ENCODE data around the gene EPHB1.
"Not testable (repeated sequence)": the region's sequence is repeated elsewhere in the genome, so short reads cannot be mapped to it uniquely, and the experiment has no call there.

Gene EPHB1

DNA sequence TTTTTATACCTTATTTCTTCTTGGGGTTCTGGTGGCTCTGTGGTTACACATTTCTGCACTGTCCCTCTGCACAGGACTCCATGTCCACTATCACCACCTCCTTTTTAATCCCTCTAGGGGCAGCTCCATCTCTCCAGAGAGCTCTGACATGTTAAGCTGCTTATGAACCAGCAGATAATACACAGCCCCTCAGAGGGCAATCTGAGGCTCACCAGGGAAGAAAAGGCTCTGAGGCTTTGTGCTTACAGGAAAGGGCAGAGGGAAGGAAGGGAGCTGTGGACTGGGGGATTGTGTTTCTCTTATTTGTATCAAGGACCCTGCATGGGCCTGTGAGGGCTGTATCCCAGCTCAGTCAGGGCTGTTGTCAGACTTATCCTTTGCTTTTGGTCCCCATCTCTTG, 164.5 kb downstream of the EPHB1 start:
- no peak for DNase-seq

DNA sequence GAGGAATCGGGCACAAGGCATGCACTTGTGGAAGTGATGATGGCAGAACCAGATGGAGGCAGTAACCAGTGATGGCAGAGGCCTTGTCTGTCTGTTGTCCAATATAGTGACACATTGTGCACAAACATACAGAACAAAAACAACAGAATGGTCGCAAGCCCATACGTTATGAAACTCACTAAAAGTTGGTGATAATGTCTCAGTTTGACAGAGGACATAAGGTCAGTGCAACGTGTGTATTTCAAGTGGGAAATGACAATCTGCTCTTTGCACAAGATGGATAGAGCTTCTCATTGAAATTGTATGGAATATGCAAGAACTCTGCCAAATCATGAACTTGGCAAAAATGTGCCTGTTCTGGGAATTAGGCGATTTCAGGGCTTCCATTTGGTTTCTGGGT, 169.2 kb downstream of the EPHB1 start:
- DNase-seq = no peak

DNA sequence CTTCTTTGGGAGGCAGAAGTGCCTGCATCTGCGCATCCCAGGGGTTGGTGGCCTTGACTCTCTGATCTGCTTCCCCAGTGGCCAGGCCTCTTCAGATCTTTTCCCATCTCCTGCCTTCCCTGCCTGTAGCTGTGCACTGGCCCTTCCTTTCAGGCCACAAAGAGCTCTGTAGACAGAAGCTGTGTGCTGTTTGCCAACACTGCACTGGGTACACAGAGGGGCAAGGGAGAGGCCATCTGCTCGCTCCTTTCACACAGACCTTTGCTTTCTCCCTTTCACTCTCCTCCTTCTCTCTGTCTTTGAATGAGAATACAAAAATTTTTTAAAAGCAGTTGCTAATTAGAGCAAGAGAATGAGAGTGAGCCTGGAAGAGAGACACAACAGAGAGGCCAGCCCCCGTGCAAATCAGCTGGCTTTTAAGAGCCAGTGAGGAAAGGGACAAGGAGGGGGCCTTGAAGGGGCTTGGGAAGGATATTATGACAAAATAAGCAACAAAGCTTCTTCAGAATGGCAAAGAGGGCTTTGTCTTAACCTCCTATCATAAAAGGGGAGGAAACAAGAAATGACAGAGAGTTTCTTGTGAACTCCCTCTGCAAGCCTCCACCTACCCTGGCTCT, 170.9 kb downstream of the EPHB1 start:
- no peak for DNase-seq

DNA sequence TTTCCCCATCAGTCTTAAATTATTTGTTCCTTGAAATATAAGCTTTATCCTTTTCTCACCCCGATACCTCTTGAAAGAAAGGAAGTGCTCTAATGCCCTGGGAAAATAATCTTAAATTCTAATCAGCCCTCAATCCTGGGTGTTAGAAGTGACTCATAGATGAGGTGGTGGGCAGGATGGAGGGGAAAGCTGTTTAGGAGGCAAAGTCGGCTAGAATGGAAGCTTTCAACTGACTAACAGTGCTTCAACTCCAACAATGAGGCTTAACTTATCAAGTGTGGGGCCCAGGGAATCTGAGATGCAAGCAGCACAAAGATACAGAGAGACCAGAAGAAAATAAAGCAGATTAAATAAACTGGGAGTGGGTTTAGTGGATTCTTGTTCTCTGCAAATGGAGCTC, 175.8 kb downstream of the EPHB1 start:
- no peak for DNase-seq

DNA sequence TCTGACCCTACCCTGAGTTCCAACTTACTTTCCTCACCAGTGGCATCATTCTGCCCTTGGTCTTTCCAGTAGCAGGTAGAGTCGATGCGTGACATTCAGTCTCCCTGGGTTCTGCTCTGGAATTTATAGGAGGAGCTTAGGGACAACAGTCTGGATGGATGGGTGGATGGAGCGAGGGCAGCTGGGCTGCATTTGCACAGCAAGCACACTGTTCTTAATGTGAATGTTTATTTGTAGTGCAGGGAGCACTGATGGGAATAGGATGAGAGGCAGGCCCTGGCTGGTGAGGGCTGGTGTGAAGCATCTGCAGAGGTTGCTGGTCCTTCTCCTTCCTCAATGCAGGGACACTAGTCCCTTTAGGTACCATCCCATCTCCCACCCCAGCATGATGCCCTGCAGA, 176.2 kb downstream of the EPHB1 start:
- DNase-seq = no peak

DNA sequence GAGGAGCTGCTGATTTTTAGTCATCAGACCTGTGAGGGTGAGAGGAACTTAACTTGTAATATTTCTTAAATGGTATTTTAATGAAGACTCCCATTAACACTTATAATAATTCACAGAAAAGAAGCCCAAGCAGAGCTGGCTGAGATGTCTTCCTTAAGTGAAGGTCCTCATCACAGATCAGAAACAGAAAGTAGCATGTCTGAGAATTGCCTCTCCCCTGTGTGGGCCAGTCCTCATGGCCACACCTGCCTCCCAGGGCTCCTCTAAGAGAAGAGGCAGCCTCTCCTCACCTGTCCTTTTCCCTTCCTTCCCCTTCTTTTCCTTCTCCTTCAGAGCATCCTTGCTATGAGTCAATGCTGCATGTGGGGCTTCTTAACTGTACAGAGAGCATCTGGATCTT, 176.8 kb downstream of the EPHB1 start:
- not testable (repeated sequence) for DNase-seq

DNA sequence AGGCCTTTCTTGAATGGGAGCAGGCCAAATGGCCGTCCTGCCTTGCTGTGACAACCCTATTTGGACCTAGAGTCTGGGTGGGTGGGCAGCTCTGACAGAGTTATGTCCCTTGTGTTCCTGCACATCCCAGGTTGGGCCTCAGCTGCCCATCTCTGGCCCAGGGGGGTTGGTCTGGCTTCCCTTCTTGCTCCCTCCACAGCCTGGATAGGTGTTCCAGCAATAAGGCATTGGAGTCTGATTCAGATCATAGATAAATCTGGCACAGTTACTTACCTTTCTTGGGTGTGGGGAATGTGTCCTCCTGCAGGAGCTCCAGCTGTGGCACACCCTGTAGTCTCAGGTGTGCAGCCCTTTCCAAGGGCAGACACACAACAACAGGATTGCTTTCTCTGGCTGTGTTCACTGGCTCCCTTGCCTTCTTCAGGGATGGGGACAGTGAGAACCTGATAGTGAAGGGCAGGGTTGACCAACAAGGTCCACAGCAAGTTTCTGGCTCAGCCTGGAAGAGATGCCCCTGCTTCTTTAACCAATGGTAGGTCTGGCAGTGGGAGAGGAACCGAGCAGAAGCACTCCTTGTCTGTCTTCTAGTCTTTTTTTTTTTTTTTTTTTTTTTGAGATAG, 177.9 kb downstream of the EPHB1 start:
- DNase-seq = no peak

DNA sequence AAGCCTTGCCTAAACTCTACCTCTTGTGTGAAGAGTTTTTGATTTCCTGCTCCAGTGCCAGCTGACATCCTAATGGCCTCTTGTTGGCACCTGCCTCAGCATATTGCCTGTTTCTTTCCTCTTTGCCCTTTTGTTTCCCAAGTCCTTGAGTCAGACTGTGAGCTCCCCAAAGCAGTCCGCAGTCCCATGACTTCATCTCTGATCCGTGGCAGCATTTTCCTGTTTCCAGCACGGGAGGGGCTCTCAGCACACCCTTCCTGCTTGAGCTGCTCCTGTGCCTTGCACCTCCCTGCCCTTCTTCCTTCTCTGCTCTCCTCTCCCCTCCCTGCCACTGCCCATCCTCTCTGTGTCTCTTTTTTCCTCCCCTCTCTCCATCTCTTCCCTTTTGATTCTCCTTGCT, 179.6 kb downstream of the EPHB1 start:
- DNase-seq = no peak

DNA sequence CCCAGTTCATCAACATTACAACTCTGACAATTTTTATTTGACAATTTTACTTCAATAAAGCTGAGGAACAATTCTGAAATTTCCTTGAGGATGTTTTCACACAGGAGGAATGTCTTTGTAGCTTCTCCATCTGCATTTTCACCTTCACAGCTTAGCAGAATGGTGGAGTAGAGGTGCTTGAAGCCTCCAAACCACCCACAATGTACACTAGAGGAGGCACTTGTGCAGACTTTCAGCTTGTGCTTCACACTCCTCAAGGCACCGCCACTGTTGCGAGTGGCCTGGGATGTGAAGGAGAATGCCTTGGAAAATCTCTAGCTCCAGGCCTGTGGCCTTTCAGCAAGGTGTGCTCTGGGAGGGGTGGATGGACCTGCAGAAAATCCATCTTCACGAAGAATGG, 181.9 kb downstream of the EPHB1 start:
- no peak for DNase-seq

DNA sequence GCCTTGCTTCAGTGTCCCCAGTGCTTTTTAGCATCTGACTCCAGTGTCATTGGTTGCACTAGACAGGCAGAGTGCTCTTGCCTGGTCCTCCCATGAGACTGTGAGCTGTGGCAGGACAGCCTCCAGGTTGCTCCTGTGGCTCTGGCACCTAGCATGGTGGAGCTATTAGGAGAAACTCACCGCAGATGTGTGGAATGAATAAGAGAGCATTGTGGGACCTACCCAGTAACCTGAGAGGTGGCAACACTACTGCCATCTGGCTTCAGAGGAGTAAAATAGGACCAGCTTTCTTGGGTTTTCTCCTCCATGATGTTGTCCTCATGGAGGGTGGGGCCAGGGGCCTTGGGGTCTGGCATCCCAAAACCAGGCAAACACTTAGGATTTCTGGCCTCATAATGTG, 183.6 kb downstream of the EPHB1 start:
- DNase-seq = no peak

DNA sequence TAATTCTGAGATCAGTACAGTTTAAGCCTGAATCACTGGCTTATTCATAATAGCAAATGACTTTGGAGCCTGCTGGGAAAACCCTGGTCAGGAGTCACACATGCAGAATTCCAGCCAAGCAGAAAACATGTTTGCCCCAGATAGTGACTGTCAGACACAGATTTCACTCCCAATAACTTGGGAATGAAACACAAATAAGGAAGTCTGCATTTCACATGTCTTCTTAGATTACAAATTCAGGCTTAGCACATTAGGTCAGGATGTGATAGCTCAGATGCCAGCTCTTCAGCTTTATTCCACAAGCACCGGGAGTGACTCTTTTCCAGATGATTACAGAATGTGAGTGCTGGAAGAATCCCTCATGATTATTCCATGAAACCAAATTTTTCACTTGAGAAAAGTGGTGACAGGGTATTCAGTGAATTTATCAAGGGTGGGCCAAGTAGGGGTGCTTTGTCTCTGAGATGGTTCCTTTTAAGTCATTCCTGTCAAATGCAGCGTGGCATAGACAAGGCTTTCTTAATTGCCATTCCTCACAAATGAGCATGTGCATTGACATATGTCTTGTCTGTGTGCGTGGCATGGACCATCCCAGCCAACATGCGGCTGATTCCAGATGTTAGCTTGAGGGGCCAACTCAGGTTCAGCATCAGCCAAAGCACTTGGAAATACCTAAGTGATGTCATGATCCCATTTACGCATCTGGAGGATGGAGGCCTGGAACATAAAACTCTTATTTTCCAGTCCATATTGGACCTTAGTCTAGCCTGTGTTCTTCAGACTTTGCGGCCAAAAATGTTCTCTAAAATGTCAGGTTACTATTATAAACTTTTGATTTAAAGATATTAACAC, 191.0 kb downstream of the EPHB1 start:
- no peak for DNase-seq

DNA sequence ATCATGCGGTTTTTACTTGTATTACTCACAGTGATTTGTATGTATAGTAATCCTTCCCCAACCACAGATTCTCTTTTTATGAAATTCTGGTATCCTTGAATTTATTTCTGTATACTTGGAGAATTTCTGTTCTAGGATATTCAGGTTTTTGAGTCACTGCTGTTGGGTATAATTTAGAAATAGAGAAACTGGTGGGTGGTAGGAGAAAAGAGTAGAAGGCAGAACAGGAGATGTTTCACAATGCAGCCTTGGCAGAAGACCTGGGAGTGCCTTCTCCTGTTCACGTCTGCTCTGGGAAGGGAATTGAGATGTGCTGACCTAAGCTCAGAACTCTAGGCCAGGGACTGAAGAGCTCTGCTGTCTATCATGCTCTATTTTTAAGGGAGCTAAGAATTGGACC, 193.6 kb downstream of the EPHB1 start:
- DNase-seq = no peak

DNA sequence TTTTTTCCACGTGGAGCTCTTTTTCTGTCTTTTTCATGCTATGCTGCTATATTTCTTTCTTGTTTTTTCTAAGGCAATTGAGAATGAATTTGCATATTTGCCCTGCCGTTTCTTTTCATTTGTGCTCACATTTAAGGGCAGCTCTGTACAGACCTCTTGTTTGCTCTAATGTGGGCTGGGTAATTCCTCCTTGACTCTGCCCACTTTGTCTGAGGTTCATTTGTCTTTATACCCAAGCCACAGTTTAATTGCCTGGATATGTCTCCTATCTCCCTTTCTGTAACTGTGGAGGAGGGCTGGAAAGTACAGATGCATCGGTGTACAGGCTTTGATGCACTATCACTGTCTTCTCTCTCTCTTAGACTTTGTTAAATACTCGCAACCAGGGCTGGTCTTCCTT, 195.9 kb downstream of the EPHB1 start:
- DNase-seq = no peak

DNA sequence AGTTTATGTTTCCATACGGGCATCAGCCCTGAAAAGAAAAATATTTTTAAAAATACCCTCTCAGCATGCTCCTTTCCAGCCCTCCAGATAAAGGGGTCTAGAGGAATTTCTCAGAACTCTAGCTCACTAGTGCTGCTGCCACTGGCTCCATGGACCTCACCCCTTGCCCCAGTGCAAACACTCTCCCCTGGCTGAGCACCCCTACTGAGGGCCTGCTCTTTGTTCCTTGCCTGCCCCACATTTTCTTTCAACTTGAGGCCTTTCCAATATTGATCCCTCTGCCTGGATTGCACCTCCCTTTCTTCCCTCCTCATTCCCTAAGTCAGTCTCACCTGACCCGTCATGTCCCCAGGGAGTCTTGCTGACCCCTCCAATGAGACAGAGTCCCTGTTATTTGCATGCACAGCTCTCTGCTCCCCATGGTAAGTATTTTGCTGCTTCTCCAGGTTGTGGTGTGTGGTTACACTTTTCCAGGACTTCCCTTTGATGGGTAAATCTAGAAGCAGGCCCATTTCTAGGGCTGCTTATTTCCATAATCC, 196.5 kb downstream of the EPHB1 start:
- no peak for DNase-seq

DNA sequence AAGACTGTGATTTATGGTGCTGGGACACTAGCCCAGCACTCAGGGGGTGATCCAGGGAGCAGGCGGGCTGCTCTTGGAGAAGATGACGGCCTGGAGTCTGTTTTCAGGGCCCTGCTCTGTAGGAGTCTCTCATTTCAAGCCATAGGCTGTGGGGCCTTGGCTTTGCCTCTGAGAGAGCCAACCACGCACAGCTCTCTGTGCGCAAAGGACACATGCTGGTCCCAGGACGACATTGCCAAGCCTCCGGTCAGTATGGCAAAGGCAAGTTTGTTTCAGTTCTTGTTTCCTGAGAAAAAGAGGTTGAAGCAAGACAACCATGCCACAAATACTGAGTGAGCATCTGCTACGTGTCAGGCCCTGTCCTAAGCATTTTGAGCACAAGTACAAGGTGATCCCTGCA, 197.1 kb downstream of the EPHB1 start:
- DNase-seq = no peak

DNA sequence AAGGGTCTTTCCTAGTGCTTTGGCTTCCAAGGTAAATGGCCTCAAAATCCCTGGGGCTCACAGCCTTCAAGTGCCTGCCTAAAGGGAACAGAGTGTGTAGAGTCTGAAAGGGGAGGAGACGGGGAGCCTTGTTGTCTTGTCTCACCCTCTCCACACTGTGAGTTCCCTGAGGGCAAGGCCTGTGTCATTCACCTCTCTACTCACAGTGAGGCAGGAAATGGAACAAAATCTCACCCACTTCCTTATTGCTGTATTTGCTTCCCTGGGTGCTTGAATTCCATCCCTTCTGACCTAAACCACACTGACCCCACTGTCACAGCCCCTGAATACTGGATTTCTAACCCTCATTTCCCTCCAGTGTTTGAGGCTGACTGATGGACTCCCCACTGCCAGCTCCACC, 197.5 kb downstream of the EPHB1 start:
- no peak for DNase-seq

DNA sequence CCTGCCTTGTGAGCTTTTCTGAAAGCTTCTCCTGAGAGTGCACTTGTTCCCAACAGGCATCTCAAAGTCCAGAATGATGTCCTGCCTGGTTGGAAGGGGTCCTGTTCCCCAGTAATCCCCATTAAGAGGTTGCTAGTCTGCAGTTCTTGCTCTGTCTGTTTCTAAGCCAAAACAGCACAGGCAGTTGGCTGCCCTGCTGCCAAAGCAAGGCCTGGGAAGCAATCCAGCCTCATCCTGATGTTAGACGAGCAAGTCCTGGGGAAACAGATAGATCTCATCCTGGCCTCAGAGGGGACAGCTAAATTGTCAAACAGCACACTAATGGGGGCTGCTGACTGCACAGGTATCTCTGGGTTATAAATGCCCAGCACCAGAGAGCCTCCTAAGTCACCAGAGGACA, 198.0 kb downstream of the EPHB1 start:
- no peak for DNase-seq

DNA sequence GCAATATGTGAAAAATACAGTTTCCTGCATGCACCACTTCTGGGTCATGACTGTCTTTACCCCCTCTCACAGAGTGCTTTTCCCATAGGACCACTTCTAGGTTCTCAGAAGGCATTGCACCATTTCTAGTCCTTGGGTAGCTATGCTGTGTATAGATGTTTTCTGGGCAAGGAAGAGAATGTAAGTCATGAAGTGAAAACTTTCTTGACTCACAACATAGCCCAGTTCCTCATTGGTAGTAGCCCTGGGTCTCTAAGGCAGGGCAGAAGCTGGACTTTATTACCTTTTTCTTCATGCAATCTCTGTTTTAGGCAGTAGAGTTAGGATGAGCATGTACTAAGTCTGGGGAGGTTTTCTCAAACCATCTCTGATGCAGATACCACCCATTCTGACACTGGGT, 203.1 kb downstream of the EPHB1 start:
- no peak for DNase-seq

DNA sequence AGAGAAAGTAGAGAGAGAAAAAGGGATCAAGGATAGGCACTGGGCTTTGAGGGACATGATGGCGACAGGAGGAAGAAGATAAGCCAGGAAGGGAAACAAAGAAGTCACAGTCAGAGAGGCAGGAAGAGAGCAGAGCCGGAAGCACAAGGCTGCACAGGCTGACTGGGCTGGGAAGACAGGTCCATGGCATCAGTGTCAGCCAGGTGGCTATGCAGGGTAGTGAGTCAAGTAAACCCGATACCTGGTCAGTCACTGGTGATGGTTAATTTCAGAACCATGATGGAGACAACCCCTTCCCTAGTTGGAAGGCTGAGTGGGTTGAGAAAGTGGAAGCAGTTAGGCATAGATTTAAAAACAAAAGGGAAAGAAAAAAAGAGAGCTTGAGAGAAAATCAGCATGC, 203.8 kb downstream of the EPHB1 start:
- no peak for DNase-seq

DNA sequence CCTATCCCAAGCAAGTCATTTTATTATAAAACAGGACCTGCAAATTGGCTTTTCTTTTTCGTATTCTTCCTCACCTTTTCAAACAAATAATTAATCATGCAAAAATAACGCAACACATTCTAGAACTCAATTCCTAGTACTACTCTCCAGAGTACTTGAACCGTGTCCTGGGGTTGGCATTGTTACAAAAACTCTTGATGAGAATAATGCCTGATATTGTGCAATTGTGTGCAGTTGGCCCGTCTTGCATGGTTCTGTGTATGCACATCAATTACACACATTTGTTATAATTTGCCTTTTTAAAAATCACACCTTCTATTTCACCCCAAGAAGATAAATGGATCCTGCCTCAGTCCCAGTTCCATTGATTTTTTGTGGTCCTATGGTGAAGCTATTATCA, 205.4 kb downstream of the EPHB1 start:
- no peak for DNase-seq

DNA sequence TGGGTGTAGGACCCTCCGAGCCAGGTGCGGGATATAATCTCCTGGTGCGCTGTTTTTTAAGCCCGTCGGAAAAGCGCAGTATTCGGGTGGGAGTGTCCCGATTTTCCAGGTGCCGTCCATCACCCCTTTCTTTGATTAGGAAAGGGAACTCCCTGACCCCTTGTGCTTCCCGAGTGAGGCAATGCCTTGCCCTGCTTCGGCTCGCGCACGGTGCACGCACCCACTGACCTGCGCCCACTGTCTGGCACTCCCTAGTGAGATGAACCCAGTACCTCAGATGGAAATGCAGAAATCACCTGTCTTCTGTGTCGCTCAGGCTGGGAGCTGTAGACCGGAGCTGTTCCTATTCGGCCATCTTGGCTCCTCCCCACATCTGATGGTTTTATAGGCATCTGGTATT, 210.6 kb downstream of the EPHB1 start:
- DNase-seq = not testable (repeated sequence)

DNA sequence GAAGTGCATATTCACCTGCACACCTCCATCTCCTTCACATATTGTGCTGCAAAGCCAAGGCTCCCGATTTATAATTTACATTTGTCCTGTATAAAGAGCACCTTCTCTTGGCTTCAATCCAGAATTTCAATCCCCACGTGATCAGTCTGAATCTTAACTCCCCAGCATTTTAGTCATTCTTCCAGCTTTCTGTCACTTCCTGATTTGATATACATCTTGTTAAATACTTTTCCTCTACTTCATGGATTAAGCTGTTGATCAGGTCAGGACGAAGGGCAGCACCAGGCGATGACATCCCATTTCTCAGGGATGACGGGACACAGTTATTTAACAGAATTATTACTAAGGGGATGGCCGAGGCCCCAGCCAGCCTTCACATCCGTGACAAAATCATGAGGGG, 212.5 kb downstream of the EPHB1 start:
- DNase-seq = no peak

DNA sequence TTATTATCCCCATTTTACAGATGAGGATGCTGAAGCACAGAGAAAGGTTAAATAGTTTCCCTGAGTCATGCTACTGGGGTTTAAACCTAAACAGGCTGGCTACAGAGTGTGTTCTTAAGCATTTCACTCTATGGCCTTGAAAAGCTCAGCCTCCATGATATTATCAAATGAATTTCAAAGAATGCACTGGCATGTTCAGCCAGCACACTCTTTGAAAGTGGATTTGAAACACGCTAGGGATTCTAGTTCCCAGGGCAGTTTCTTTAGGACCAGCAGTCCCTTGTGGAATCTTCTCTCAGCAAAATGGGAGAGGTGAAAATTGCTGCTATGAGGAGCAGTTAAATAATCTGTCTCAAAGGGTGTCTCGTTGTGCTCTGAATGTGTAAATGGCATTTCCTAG, 213.3 kb downstream of the EPHB1 start:
- no peak for DNase-seq

DNA sequence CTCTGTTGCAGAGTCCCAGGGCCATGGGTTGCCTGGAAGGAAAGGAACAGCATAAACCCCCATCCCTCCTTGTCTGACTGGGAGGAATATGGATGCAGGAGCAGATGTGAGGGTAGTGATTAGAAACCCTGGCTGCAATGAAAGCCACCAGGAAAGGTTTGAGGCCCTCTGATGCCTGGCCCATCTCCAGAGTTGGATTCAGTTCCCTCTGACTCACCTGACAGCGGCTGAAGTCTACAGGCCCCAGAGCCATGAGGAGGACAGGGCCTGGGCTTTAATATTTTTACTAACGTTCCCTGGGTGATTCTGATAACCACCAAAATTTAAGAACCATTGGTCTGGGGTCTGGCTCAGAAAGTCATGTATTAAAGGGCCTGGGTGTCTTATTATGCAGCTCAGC, 214.0 kb downstream of the EPHB1 start:
- no peak for DNase-seq

Measured in activated T-cell treated with anti-CD3 and anti-CD28 coated beads for 4 hours (primary cell).